Mucosa of rectum (tissue), 2 donors: ENCODE measurements around the gene RPS14.

Source experiments
- H3K27ac ChIP-seq, 2 donors: one replicate each; pipeline ENCODE4 v1.7.0; 2013; ENCODE audit warnings: inconsistent platforms in 2 of 2, low read depth in 2 of 2, low read length in 2 of 2
- H3K27me3 ChIP-seq, 2 donors: one replicate each; pipeline ENCODE4 v1.7.0; 2013; ENCODE audit warnings: low read length in 2 of 2; ENCODE audit not compliant: control insufficient read depth in 2 of 2, insufficient read depth in 2 of 2
- H3K36me3 ChIP-seq, 2 donors: one replicate each; pipeline ENCODE4 v1.7.0; 2013; ENCODE audit warnings: low read length in 2 of 2; ENCODE audit not compliant: control insufficient read depth in 2 of 2, insufficient read depth in 2 of 2
- H3K4me1 ChIP-seq, 2 donors: one replicate each; pipeline ENCODE4 v1.7.0; 2013; ENCODE audit warnings: low read length in 2 of 2, mild to moderate bottlenecking in 1 of 2; ENCODE audit not compliant: control insufficient read depth in 2 of 2, insufficient read depth in 2 of 2
- H3K4me3 ChIP-seq, 2 donors: one replicate each; pipeline ENCODE4 v1.7.0; 2013; ENCODE audit warnings: low read length in 2 of 2
- H3K9ac ChIP-seq, 2 donors: one replicate each; pipeline ENCODE4 v1.7.0; 2013; ENCODE audit warnings: low read length in 2 of 2, low read depth in 1 of 2, mild to moderate bottlenecking in 1 of 2
- H3K9me3 ChIP-seq, 2 donors: one replicate each; pipeline ENCODE4 v1.7.0; 2013; ENCODE audit warnings: low read length in 2 of 2; ENCODE audit not compliant: control insufficient read depth in 2 of 2
- donor health status: healthy.
- donor health status: Normal muscosa, but diverticular disease.

RPS14 gene

GRCh38 chr5:150490296-150490669 is 40.7 kb upstream of the RPS14 start:
- no peak overlapping the region for H3K9ac ChIP-seq
- H3K27ac ChIP-seq: peak overlapping the region in 1 of 2 donors; percentile 88
- H3K4me3 ChIP-seq: no peak overlapping the region
- H3K36me3 ChIP-seq: peaks cover 0 to 4% of the 10 kb centered on the region in 2 donors
- H3K4me1 ChIP-seq: peaks cover 41 to 45% of the 10 kb centered on the region in 2 donors
- H3K9me3 ChIP-seq: no peaks in the 10 kb centered on the region
- no peaks in the 10 kb centered on the region for H3K27me3 ChIP-seq

- Histone ChIP-seq H3K9me3 (no peaks in the 10 kb centered on the region), H3K27ac (peak overlapping the region; percentile 85 to 88), H3K4me3 (peak overlapping the region in 1 of 2 donors; percentile 15), H3K4me1 (peaks cover 41 to 46% of the 10 kb centered on the region in 2 donors), H3K9ac (peak overlapping the region; percentile 0 to 5), H3K36me3 (peaks cover 0 to 4% of the 10 kb centered on the region in 2 donors), H3K27me3 (no peaks in the 10 kb centered on the region)
Measured at GRCh38 chr5:150489360-150490295, 40.1 kb upstream of the RPS14 start.

- peak overlapping the region; percentile 32 to 96 for H3K9ac ChIP-seq
- H3K4me3 ChIP-seq: peak overlapping the region in 1 of 2 donors; percentile 26
- peak overlapping the region; percentile 85 to 88 for H3K27ac ChIP-seq
- H3K9me3 ChIP-seq: no peaks in the 10 kb centered on the region
- H3K36me3 ChIP-seq: peaks cover 0 to 4% of the 10 kb centered on the region in 2 donors
- no peaks in the 10 kb centered on the region for H3K27me3 ChIP-seq
- peaks cover 41 to 46% of the 10 kb centered on the region in 2 donors for H3K4me1 ChIP-seq
Measured at GRCh38 chr5:150488519-150489359, 39.2 kb upstream of the RPS14 start.

GRCh38 chr5:150487199-150488061 is 37.9 kb upstream of the RPS14 start:
- peak overlapping the region; percentile 70 to 96 for H3K9ac ChIP-seq
- H3K9me3 ChIP-seq: no peaks in the 10 kb centered on the region
- H3K27ac ChIP-seq: peak overlapping the region; percentile 85 to 88
- H3K4me1 ChIP-seq: peaks cover 41 to 46% of the 10 kb centered on the region in 2 donors
- H3K36me3 ChIP-seq: peaks cover 0 to 4% of the 10 kb centered on the region in 2 donors
- peak overlapping the region; percentile 74 to 76 for H3K4me3 ChIP-seq
- no peaks in the 10 kb centered on the region for H3K27me3 ChIP-seq

- no peaks in the 10 kb centered on the region for H3K9me3 ChIP-seq
- peak overlapping the region; percentile 85 to 88 for H3K27ac ChIP-seq
- H3K9ac ChIP-seq: peak overlapping the region; percentile 70 to 96
- H3K27me3 ChIP-seq: no peaks in the 10 kb centered on the region
- peak overlapping the region; percentile 74 to 76 for H3K4me3 ChIP-seq
- H3K36me3 ChIP-seq: peaks cover 0 to 4% of the 10 kb centered on the region in 2 donors
- H3K4me1 ChIP-seq: peaks cover 41 to 46% of the 10 kb centered on the region in 2 donors
Measured at GRCh38 chr5:150486402-150487198, 37.1 kb upstream of the RPS14 start.

- H3K9ac ChIP-seq: peak overlapping the region; percentile 68 to 96
- peaks cover 0 to 4% of the 10 kb centered on the region in 2 donors for H3K36me3 ChIP-seq
- H3K27me3 ChIP-seq: no peaks in the 10 kb centered on the region
- peak overlapping the region; percentile 85 to 88 for H3K27ac ChIP-seq
- H3K9me3 ChIP-seq: no peaks in the 10 kb centered on the region
- H3K4me3 ChIP-seq: peak overlapping the region; percentile 73 to 74
- H3K4me1 ChIP-seq: peaks cover 40 to 43% of the 10 kb centered on the region in 2 donors
Measured at GRCh38 chr5:150485693-150486401, 36.3 kb upstream of the RPS14 start.

GRCh38 chr5:150484964-150485692 is 35.6 kb upstream of the RPS14 start:
- H3K27ac ChIP-seq: peak overlapping the region; percentile 2 to 88
- peaks cover 34 to 38% of the 10 kb centered on the region in 2 donors for H3K4me1 ChIP-seq
- peaks cover 0 to 2% of the 10 kb centered on the region in 2 donors for H3K36me3 ChIP-seq
- H3K4me3 ChIP-seq: peak overlapping the region; percentile 73 to 74
- H3K9ac ChIP-seq: peak overlapping the region; percentile 68 to 96
- no peaks in the 10 kb centered on the region for H3K9me3 ChIP-seq
- H3K27me3 ChIP-seq: no peaks in the 10 kb centered on the region

- Histone ChIP-seq H3K9me3 (no peaks in the 10 kb centered on the region), H3K4me1 (peaks cover 7 to 8% of the 10 kb centered on the region in 2 donors), H3K27ac (no peak overlapping the region), H3K9ac (no peak overlapping the region), H3K36me3 (no peaks in the 10 kb centered on the region), H3K27me3 (no peaks in the 10 kb centered on the region), H3K4me3 (no peak overlapping the region)
Measured at GRCh38 chr5:150481972-150482406, 32.5 kb upstream of the RPS14 start.
